Suprapubic skin (tissue), 4 donors: Measurements from ENCODE around the gene TSPAN18. TPM values are rescaled to one million over a fixed set of nuclear protein-coding genes. Genes with fewer than 3 reads are reported as not detected.

Source experiments
- DNase-seq, 2 donors: peaks; one replicate each; pipeline ENCODE4 v3.0.0-alpha.2; 2019; ENCODE audit warnings: low spot score in 2 of 2
- H3K27ac ChIP-seq: fragments of 200-600 bp; sonication (generic); one replicate; pipeline ENCODE4 v1.5.1; 2019
- H3K27me3 ChIP-seq: fragments of 200-600 bp; sonication (generic); one replicate; pipeline ENCODE4 v1.5.1; 2019
- H3K36me3 ChIP-seq: fragments of 200-600 bp; sonication (generic); one replicate; pipeline ENCODE4 v1.5.1; 2019
- H3K4me1 ChIP-seq: fragments of 200-600 bp; sonication (generic); one replicate; pipeline ENCODE4 v1.5.1; 2019
- H3K4me3 ChIP-seq: fragments of 200-600 bp; sonication (generic); one replicate; pipeline ENCODE4 v1.5.1; 2019; ENCODE audit warnings: mild to moderate bottlenecking
- H3K9me3 ChIP-seq: fragments of 200-600 bp; sonication (generic); one replicate; pipeline ENCODE4 v1.5.1; 2019
- EP300 ChIP-seq: sonication (generic); formaldehyde crosslinking; IDR thresholded peaks from one replicate; pipeline ENCODE4 v1.6.1; 2017; ENCODE audit warnings: antibody characterized with exemption
- POLR2A ChIP-seq, 2 donors: fragments of 450-650 bp; IDR thresholded peaks; one replicate each; pipeline ENCODE4 v1.6.1; 2017; ENCODE audit warnings: antibody characterized with exemption in 2 of 2, mild to moderate bottlenecking in 2 of 2, moderate library complexity in 2 of 2
- POLR2AphosphoS5 ChIP-seq, 3 donors: sonication (generic); formaldehyde crosslinking; IDR thresholded peaks; one replicate each; pipeline ENCODE4 v1.6.1; 2017; ENCODE audit warnings: antibody characterized with exemption in 3 of 3
- WGBS: methylation state at CpG from one replicate; pipeline ENCODE4 v1.1.5; 2018; 5-methylcytosine and 5-hydroxymethylcytosine counted together
- total RNA-seq, 4 donors: library from RNA; depleted of rRNA; stranded (reverse); fragments of >200 nt; gene quantifications; one replicate each; pipeline ENCODE4 v1.1.0, GENCODE V29; 2016
- TF ChIP-seq, protein P1 (sequence below), 2 donors: fragments of 200-600 bp in 1 of 2; fragments of 450-650 bp in 1 of 2; sonication (generic) in 1 of 2; IDR thresholded peaks; one replicate each; pipeline ENCODE4 v1.5.1; 2016 to 2019; ENCODE audit warnings: antibody characterized with exemption in 2 of 2, mild to moderate bottlenecking in 1 of 2, moderate library complexity in 1 of 2

TSPAN18 gene
- total RNA-seq, 4 donors from 2014 or later, result 1.3 to 5.1 (median 3.9) TPM

DNA sequence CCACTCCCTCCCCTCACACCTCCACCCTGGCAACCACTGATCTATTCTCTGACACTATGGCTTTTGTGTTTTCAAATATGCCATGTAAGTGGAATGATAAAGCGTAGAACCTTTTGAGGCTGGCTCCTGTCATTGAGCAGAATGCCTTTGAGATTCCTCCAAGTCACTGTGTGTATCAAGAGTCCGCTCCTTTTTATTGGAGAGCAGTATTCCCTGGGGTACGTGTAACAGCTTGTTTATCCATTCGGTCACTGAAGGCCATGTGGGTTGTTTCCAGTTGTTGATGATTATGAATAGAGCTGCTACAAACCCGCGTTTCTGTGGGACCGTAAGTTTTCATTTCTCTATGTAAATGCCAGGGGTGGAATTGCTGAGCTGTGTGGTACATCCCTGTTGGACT, 213.6 kb downstream of the TSPAN18 start:
- peaks cover 41% of the 10 kb centered on the region for H3K4me1 ChIP-seq
- TF ChIP-seq POLR2AphosphoS5 (IDR thresholded peaks at IDR 0.05), result no peak
- no peak for TF ChIP-seq POLR2A (IDR thresholded peaks at IDR 0.05)
- TF ChIP-seq EP300, result no peak
- TF ChIP-seq, protein P1, sequence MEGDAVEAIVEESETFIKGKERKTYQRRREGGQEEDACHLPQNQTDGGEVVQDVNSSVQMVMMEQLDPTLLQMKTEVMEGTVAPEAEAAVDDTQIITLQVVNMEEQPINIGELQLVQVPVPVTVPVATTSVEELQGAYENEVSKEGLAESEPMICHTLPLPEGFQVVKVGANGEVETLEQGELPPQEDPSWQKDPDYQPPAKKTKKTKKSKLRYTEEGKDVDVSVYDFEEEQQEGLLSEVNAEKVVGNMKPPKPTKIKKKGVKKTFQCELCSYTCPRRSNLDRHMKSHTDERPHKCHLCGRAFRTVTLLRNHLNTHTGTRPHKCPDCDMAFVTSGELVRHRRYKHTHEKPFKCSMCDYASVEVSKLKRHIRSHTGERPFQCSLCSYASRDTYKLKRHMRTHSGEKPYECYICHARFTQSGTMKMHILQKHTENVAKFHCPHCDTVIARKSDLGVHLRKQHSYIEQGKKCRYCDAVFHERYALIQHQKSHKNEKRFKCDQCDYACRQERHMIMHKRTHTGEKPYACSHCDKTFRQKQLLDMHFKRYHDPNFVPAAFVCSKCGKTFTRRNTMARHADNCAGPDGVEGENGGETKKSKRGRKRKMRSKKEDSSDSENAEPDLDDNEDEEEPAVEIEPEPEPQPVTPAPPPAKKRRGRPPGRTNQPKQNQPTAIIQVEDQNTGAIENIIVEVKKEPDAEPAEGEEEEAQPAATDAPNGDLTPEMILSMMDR (IDR thresholded peaks at IDR 0.05), result no peak
- 44% methylated on average over 7 of the region's 7 CpGs for WGBS

DNA sequence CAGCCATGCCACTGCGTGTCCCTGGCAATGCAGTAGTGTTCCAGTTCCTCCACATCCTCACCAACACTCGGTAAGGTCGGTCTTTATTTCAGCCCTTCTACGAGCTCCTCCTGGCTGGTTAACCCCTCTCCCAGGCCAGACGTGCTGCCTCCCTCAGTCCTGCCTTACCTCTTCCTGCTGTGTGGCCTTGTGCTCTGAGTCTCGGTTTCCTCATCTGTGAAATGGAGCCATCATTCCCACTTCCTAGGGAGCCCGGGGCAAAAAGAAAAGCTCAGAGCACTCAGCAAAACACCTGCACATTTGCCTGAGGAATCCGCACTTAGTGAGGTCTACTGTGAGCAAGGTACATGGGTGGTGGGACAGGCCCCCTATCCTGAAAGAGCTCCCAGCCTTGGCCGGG, 214.1 kb downstream of the TSPAN18 start:
- no peaks in the 10 kb centered on the region for H3K36me3 ChIP-seq
- no peak for DNase-seq
- no peak overlapping the region for H3K4me3 ChIP-seq
- no peaks in the 10 kb centered on the region for H3K27me3 ChIP-seq
- H3K9me3 ChIP-seq, result no peaks in the 10 kb centered on the region
- peaks cover 45% of the 10 kb centered on the region for H3K4me1 ChIP-seq
- TF ChIP-seq POLR2AphosphoS5 (IDR thresholded peaks at IDR 0.05) (no peak), POLR2A (IDR thresholded peaks at IDR 0.05) (no peak)
- TF ChIP-seq, protein P1 (IDR thresholded peaks at IDR 0.05), result no peak
- no peak overlapping the region for H3K27ac ChIP-seq
- 91% methylated on average over 9 of the region's 9 CpGs for WGBS

More for the DNA sequence above, 213.6 kb downstream of the TSPAN18 start:
- Histone ChIP-seq H3K27me3 (no peaks in the 10 kb centered on the region), H3K4me3 (no peak overlapping the region), H3K27ac (no peak overlapping the region), H3K9me3 (no peaks in the 10 kb centered on the region), H3K36me3 (peaks cover 1% of the 10 kb centered on the region)
- no peak for DNase-seq

DNA sequence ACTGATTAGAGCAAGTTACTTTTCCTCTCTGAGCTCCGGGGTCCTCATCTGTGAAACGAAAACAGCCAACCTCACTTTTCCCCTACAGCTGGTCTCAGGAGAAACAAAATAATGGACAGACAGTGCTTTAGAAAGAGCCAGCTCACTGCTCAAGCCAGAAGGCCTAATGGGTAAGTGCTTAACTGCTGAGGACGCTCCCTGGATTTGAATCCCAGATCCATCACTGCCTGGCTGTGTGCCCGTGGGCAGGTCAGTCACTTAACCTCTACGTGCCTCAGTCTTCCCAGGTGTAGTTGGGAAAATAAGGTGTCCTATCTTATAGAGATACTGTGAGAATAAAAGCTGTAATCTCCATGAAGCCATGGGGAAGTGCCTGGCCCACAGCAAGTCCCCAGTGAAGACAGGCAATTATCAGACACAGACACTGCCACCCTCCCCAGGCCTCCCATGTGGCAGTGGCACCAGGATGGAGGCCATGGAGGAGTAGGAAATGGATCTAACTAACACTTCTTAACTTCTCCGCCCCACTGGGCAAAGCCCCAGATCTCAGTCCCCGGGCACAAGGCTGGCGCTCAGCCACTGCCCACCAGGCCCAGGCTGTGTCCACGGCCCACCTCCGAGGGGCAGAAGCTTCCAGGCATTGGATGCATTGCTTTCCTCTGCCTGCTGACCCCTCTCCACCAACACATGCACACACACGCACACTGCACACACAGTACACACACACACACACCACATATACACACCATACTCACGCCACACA, 214.7 kb downstream of the TSPAN18 start:
- Histone ChIP-seq H3K27me3 (no peaks in the 10 kb centered on the region), H3K27ac (no peak overlapping the region), H3K36me3 (no peaks in the 10 kb centered on the region), H3K4me1 (peaks cover 51% of the 10 kb centered on the region), H3K4me3 (no peak overlapping the region), H3K9me3 (no peaks in the 10 kb centered on the region)
- DNase-seq, result no peak
- WGBS, result 79% methylated on average over 12 of the region's 12 CpGs
- no peak for TF ChIP-seq EP300
- TF ChIP-seq POLR2A (IDR thresholded peaks at IDR 0.05), result no peak
- no peak for TF ChIP-seq POLR2AphosphoS5 (IDR thresholded peaks at IDR 0.05)
- TF ChIP-seq, protein P1 (IDR thresholded peaks at IDR 0.05), result no peak

DNA sequence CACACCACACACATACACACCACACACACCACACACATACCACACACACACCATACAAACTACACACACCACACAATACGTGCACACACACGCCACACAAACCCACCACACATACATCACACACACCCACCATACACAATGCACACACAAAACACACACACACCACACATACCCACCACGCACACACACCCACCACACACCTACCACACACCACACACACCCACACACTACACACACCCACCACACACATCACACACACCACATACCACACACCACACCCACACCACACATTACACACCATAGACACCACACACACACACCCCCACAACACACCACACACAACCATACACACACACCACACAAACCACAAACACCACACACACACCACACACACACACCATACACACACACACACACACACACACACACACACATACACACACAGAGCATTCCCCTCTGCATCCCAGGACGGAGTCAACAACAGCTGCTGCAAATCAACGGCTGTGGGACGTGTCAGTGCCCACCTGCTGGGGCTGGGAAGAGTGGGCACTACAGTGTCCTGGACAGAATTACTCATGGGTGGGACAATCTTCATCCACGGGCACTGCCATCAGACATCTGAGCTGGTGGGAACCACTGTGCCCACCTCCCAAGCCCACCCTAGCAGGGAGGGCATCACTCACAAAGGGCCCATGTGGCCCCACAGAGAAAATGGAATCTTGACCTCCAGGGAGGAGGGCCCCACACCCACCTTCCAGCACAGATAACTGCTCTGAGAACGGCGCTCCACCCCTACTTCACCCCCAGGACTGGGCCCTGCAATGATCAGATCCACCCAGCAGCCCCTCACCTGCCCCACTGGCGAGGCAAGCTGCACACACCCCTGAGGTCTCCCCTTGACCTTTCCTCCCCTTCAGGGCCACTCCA, 215.5 kb downstream of the TSPAN18 start:
- no peak for DNase-seq
- no peak overlapping the region for H3K27ac ChIP-seq
- no peaks in the 10 kb centered on the region for H3K27me3 ChIP-seq
- no peak for TF ChIP-seq EP300
- no peak for TF ChIP-seq POLR2A (IDR thresholded peaks at IDR 0.05)
- no peak for TF ChIP-seq POLR2AphosphoS5 (IDR thresholded peaks at IDR 0.05)
- TF ChIP-seq, protein P1 (IDR thresholded peaks at IDR 0.05), result no peak
- H3K4me1 ChIP-seq, result peaks cover 55% of the 10 kb centered on the region
- 89% methylated on average over 9 of the region's 10 CpGs for WGBS
- H3K36me3 ChIP-seq, result no peaks in the 10 kb centered on the region
- H3K4me3 ChIP-seq, result no peak overlapping the region
- no peaks in the 10 kb centered on the region for H3K9me3 ChIP-seq

DNA sequence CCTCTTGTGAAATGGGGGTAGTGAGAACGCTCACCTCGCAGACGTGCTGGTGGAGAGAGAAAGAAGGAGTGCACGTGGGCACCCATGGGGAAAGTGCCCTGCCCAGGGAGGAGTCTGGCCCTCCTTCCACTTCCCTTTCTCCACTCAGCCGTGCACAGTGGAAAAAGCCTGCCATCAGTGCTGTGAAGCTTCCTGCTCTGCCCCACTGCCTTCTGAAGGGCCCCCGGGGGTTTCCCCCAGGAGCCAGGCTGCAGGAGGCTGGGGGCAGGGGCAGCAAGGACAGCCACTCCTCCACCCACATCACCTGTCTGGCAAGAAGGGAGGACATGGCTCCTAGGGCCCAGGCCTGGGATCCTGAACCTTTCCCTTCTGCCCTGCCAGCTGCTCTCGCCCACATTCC, 216.4 kb downstream of the TSPAN18 start:
- no peaks in the 10 kb centered on the region for H3K9me3 ChIP-seq
- WGBS, result 47% methylated on average over 5 of the region's 7 CpGs
- H3K4me1 ChIP-seq, result peaks cover 58% of the 10 kb centered on the region
- no peak for DNase-seq
- TF ChIP-seq POLR2AphosphoS5 (IDR thresholded peaks at IDR 0.05) (no peak), EP300 (no peak), POLR2A (IDR thresholded peaks at IDR 0.05) (no peak)
- TF ChIP-seq, protein P1 (IDR thresholded peaks at IDR 0.05), result no peak
- H3K27me3 ChIP-seq, result no peaks in the 10 kb centered on the region
- H3K36me3 ChIP-seq, result no peaks in the 10 kb centered on the region
- no peak overlapping the region for H3K27ac ChIP-seq
- H3K4me3 ChIP-seq, result no peak overlapping the region
